Heart left ventricle (tissue), 13 donors: ENCODE results near the gene WDCP.

Experiments
- CTCF ChIP-seq, 12 donors: fragments of 200-600 bp; sonication (generic) in 4 of 12; IDR thresholded peaks; one replicate each; pipeline versions ENCODE4 v1.5.0 to v1.8.0; 2018 to 2022; ENCODE audit warnings: antibody characterized with exemption in 12 of 12, mild to moderate bottlenecking in 5 of 12
- POLR2A ChIP-seq, 2 donors: fragments of 450-650 bp; IDR thresholded peaks; one replicate each; pipeline ENCODE4 v1.6.1; 2017; ENCODE audit warnings: antibody characterized with exemption in 2 of 2, mild to moderate bottlenecking in 2 of 2, moderate library complexity in 2 of 2
- donor health status: ischemic (EF 13 %, LVEDD 7.1; RV severe dilation, severe dysfunction).
- donor health status: DM: no; HTN: yes; CAD: no.
- donor health status: DM: no; HTN: no; CAD: no.
- donor health status: ischemic (EF 25% LVEDD 6.9; RV normal size, moderate dysfunction).
- donor health status: ischemic (EF 25% LVEDD 5.7; RV mildly dilated, moderate dysfunction).
- donor health status: ischemic (EF 35%, LVEDD 5.7; RV mildly dilated, moderate dysfunction).
- donor health status: nonischemic (EF 11% LVEDD 7.7; RV severe dilation, severe dysfunction).
- donor health status: DM: yes; HTN: yes; CAD: no.
- donor health status: PGD.
- donor health status: ischemic (EF 29% LVEDD 5.4; RV normal size, mild dysfunction).
- donor health status: nonischemic (EF 23%, LVEDD 6.1; RV moderate dilation, normal function).

GRCh38 chr2:24010477-24011249 lies 36.5 kb downstream of the WDCP start:
- TF ChIP-seq CTCF (IDR thresholded peaks at IDR 0.05) (no peak), POLR2A (IDR thresholded peaks at IDR 0.05) (no peak)
